A673 (cell line): ENCODE measurements around the gene RPGR. TPM values are rescaled to one million over a fixed set of nuclear protein-coding genes. Genes with fewer than 3 reads are reported as not detected.

ENCODE experiments used
- BruUV-seq: library from RNA; stranded (reverse); fragments of 400-500 nt; replicated peaks from 2 replicates; lab custom pipeline; 2021; lab: Mats Ljungman, UMichigan
- CTCF ChIA-PET: fragments of 300-600 bp; sonication (Branson Sonifier 250); formaldehyde crosslinking; loops from one replicate; lab custom pipeline; 2022; ENCODE audit warnings: antibody characterized with exemption; lab: Charles Lee
- POLR2A ChIA-PET: fragments of 300-600 bp; sonication (Branson Sonifier 250); formaldehyde crosslinking; loops from one replicate; lab custom pipeline; 2022; ENCODE audit warnings: antibody characterized with exemption; ENCODE audit not compliant: low non-redundant PET; lab: Charles Lee
- DNase-seq: peaks from one replicate; pipeline ENCODE4 v3.0.0-alpha.2; 2015; ENCODE audit warnings: low spot score
- H3K27ac ChIP-seq: fragments of 200-600 bp; sonication (generic); 2 replicates; pipeline ENCODE4 v1.5.1; 2016; ENCODE audit warnings: mixed run types, low read depth, mild to moderate bottlenecking, mixed read lengths, antibody characterized with exemption, low read length; ENCODE audit not compliant: poor library complexity, severe bottlenecking
- H3K27me3 ChIP-seq: fragments of 200-600 bp; sonication (generic); replicated peaks from 2 replicates; pipeline ENCODE4 v1.6.1; 2017; ENCODE audit warnings: mixed run types, low read depth, mild to moderate bottlenecking, mixed read lengths, antibody characterized with exemption, low read length; ENCODE audit not compliant: insufficient read depth, poor library complexity
- H3K36me3 ChIP-seq: fragments of 200-600 bp; sonication (generic); 2 replicates; pipeline ENCODE4 v1.6.1; 2016; ENCODE audit warnings: mixed run types, mild to moderate bottlenecking, mixed read lengths, antibody characterized with exemption, low read length; ENCODE audit not compliant: insufficient read depth, poor library complexity, severe bottlenecking
- H3K4me1 ChIP-seq: fragments of 200-600 bp; sonication (generic); 2 replicates; pipeline ENCODE4 v1.6.1; 2017; ENCODE audit warnings: mixed run types, mild to moderate bottlenecking, mixed read lengths, antibody characterized with exemption, low read length; ENCODE audit not compliant: insufficient read depth, poor library complexity, severe bottlenecking
- H3K4me3 ChIP-seq: fragments of 200-600 bp; sonication (generic); 2 replicates; pipeline ENCODE4 v1.5.1; 2016; ENCODE audit warnings: low read depth, mixed run types, mild to moderate bottlenecking, mixed read lengths, low read length; ENCODE audit not compliant: poor library complexity, severe bottlenecking
- H3K9me3 ChIP-seq: fragments of 200-600 bp; sonication (generic); 2 replicates; pipeline ENCODE4 v1.6.1; 2016; ENCODE audit warnings: mixed run types, low read depth, mild to moderate bottlenecking, mixed read lengths, antibody characterized with exemption, low read length; ENCODE audit not compliant: poor library complexity, severe bottlenecking
- CTCF ChIP-seq: fragments of 300-800, 200-600 bp; sonication (generic); conservative IDR thresholded peaks from 2 replicates; pipeline ENCODE4 v1.5.1; 2017; ENCODE audit warnings: low read depth, mild to moderate bottlenecking, antibody characterized with exemption, low read length, moderate library complexity, mixed read lengths
- EZH2 ChIP-seq: fragments of 200-600 bp; sonication (generic); IDR thresholded peaks from 2 replicates; pipeline ENCODE4 v1.6.1; 2017; ENCODE audit warnings: borderline replicate concordance, low read depth, mild to moderate bottlenecking, mixed read lengths, antibody characterized with exemption, low read length; ENCODE audit not compliant: poor library complexity, severe bottlenecking
- intact Hi-C: fragments of 100-400 bp; cut with micrococcal nuclease; formaldehyde crosslinking; loops from one replicate; pipeline ENCODE4 v1.10.0; 2022; ENCODE audit not compliant: unreplicated experiment
- total RNA-seq: library from RNA; stranded (reverse); gene quantifications from 2 replicates; pipeline ENCODE4 v1.2.3, GENCODE V29; 2021

The RPGR gene
- total RNA-seq, 1 experiment from 2014 or later, result 15.1 TPM

- Histone ChIP-seq H3K9me3 (no peaks in the 10 kb centered on the region), H3K4me3 (no peak overlapping the region), H3K4me1 (no peaks in the 10 kb centered on the region), H3K36me3 (no peaks in the 10 kb centered on the region), H3K27ac (no peak overlapping the region), H3K27me3 (no peaks in the 10 kb centered on the region)
- no TSS peak for BruUV-seq
- intact Hi-C loops, result no loop called here
- TF ChIP-seq CTCF (peak; percentile 43), EZH2 (no peak)
- CTCF ChIA-PET, result interaction anchor here (0.5 kb wide), 1 partner anchor 10 kb away, joined by 4 read pairs; no protein-coding TSS in a partner anchor
- POLR2A ChIA-PET, result no interaction called here
- DNase-seq, result peak; percentile 36
These were observed 23.3 kb downstream of the RPGR start for GRCh38 chrX:38304010-38304409.

GRCh38 chrX:38293741-38294140, 33.6 kb downstream of the RPGR start:
- Histone ChIP-seq H3K4me1 (no peaks in the 10 kb centered on the region), H3K9me3 (no peaks in the 10 kb centered on the region), H3K27ac (no peak overlapping the region), H3K4me3 (no peak overlapping the region), H3K36me3 (no peaks in the 10 kb centered on the region), H3K27me3 (no peaks in the 10 kb centered on the region)
- intact Hi-C loops, result no loop called here
- no TSS peak for BruUV-seq
- ChIA-PET POLR2A (no interaction called here), CTCF (interaction anchor here (0.7 kb wide), 1 partner anchor 11 kb away, joined by 4 read pairs; no protein-coding TSS in a partner anchor)
- TF ChIP-seq CTCF (no peak), EZH2 (no peak)
- DNase-seq, result no peak

GRCh38 chrX:38287674-38288073, 39.6 kb downstream of the RPGR start:
- ChIA-PET CTCF (no interaction called here), POLR2A (no interaction called here)
- no peaks in the 10 kb centered on the region for H3K4me1 ChIP-seq
- H3K4me3 ChIP-seq, result no peak overlapping the region
- no peak for TF ChIP-seq EZH2
- no peak for TF ChIP-seq CTCF
- no peaks in the 10 kb centered on the region for H3K27me3 ChIP-seq
- no peak overlapping the region for H3K27ac ChIP-seq
- DNase-seq, result no peak
- H3K36me3 ChIP-seq, result no peaks in the 10 kb centered on the region
- BruUV-seq, result no TSS peak
- no peaks in the 10 kb centered on the region for H3K9me3 ChIP-seq
- intact Hi-C loops, result no loop called here
